ENCODE data around the gene KCNH3.

DNA sequence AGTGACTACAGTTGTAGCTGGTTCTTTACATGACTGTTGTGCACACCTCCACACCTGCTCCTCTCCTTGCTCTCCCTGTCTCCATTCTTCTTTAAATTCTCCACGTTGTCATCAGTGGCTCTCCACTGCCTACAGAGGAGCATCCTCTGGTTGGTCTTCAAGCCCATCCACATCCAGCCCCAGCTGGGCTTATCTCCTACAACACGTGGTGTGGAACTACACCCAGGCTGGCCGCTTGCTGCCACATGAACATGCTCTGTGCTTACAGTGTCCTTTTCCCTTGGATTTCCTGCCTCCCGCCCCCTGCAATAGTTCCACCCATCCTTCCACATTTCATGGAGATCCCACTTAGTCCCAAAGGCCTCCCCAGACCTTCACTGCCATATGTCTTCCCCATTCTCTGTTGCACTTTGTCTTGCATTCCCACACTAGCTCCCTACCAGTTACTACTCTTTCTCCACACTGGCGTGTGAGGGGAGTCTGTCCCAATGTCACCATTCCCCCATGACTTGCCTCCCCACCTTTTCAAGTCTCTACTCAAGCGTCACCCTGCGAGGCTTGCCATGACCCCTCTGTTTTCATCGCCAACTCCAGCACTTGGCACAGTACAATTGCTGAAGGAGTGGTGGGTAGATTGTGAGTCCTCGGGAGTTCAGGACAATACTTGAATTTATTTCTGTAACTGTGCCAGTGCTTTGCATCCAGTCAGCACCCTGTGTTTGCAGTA lies 38.9 kb downstream of the KCNH3 start:
- TF ChIP-seq, protein P1, sequence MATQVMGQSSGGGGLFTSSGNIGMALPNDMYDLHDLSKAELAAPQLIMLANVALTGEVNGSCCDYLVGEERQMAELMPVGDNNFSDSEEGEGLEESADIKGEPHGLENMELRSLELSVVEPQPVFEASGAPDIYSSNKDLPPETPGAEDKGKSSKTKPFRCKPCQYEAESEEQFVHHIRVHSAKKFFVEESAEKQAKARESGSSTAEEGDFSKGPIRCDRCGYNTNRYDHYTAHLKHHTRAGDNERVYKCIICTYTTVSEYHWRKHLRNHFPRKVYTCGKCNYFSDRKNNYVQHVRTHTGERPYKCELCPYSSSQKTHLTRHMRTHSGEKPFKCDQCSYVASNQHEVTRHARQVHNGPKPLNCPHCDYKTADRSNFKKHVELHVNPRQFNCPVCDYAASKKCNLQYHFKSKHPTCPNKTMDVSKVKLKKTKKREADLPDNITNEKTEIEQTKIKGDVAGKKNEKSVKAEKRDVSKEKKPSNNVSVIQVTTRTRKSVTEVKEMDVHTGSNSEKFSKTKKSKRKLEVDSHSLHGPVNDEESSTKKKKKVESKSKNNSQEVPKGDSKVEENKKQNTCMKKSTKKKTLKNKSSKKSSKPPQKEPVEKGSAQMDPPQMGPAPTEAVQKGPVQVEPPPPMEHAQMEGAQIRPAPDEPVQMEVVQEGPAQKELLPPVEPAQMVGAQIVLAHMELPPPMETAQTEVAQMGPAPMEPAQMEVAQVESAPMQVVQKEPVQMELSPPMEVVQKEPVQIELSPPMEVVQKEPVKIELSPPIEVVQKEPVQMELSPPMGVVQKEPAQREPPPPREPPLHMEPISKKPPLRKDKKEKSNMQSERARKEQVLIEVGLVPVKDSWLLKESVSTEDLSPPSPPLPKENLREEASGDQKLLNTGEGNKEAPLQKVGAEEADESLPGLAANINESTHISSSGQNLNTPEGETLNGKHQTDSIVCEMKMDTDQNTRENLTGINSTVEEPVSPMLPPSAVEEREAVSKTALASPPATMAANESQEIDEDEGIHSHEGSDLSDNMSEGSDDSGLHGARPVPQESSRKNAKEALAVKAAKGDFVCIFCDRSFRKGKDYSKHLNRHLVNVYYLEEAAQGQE (IDR thresholded peaks at IDR 0.05) = no peak
- TF ChIP-seq SP1 (IDR thresholded peaks at IDR 0.05) (no peak), RAD21 (IDR thresholded peaks at IDR 0.05) (no peak), YY1 (IDR thresholded peaks at IDR 0.05) (no peak), TAF1 (conservative IDR thresholded peaks at IDR 0.05) (no peak), FOXA1 (IDR thresholded peaks at IDR 0.05) (no peak), GABPA (IDR thresholded peaks at IDR 0.05 in 1 of 2, conservative IDR thresholded peaks at IDR 0.05 in 1 of 2) (no peak), EGR1 (IDR thresholded peaks at IDR 0.05; ENCODE audit: low read depth in 2 of 2) (no peak), JUND (IDR thresholded peaks at IDR 0.05) (no peak), FOXA2 (IDR thresholded peaks at IDR 0.05) (no peak)
- TF ChIP-seq, protein P2, sequence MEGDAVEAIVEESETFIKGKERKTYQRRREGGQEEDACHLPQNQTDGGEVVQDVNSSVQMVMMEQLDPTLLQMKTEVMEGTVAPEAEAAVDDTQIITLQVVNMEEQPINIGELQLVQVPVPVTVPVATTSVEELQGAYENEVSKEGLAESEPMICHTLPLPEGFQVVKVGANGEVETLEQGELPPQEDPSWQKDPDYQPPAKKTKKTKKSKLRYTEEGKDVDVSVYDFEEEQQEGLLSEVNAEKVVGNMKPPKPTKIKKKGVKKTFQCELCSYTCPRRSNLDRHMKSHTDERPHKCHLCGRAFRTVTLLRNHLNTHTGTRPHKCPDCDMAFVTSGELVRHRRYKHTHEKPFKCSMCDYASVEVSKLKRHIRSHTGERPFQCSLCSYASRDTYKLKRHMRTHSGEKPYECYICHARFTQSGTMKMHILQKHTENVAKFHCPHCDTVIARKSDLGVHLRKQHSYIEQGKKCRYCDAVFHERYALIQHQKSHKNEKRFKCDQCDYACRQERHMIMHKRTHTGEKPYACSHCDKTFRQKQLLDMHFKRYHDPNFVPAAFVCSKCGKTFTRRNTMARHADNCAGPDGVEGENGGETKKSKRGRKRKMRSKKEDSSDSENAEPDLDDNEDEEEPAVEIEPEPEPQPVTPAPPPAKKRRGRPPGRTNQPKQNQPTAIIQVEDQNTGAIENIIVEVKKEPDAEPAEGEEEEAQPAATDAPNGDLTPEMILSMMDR (IDR thresholded peaks at IDR 0.05; ENCODE audit: low read depth, low read length, missing input control) = no peak
- TF ChIP-seq, protein P3, sequence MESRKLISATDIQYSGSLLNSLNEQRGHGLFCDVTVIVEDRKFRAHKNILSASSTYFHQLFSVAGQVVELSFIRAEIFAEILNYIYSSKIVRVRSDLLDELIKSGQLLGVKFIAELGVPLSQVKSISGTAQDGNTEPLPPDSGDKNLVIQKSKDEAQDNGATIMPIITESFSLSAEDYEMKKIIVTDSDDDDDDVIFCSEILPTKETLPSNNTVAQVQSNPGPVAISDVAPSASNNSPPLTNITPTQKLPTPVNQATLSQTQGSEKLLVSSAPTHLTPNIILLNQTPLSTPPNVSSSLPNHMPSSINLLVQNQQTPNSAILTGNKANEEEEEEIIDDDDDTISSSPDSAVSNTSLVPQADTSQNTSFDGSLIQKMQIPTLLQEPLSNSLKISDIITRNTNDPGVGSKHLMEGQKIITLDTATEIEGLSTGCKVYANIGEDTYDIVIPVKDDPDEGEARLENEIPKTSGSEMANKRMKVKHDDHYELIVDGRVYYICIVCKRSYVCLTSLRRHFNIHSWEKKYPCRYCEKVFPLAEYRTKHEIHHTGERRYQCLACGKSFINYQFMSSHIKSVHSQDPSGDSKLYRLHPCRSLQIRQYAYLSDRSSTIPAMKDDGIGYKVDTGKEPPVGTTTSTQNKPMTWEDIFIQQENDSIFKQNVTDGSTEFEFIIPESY (IDR thresholded peaks at IDR 0.05) = no peak
- TF ChIP-seq, protein P4, sequence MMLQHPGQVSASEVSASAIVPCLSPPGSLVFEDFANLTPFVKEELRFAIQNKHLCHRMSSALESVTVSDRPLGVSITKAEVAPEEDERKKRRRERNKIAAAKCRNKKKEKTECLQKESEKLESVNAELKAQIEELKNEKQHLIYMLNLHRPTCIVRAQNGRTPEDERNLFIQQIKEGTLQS (IDR thresholded peaks at IDR 0.05) = no peak
- TF ChIP-seq, protein P5, sequence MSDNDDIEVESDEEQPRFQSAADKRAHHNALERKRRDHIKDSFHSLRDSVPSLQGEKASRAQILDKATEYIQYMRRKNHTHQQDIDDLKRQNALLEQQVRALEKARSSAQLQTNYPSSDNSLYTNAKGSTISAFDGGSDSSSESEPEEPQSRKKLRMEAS (IDR thresholded peaks at IDR 0.05) = no peak
